ENCODE data around the gene NDEL1. TPM values are rescaled to one million over a fixed set of nuclear protein-coding genes. Genes with fewer than 3 reads are reported as not detected.

Gene NDEL1
- total RNA-seq, 1 experiment from 2014 or later, result 78.4 TPM

GRCh38 chr17:8397636-8398035 is 38.0 kb upstream of the NDEL1 start, which contains the start of gene RNF222:
RNF222 (minus strand) TSS chr17:8397827; CDS start chr17:8393461, 4,366 bp downstream.
- Histone ChIP-seq H4K20me1 (ENCODE audit: insufficient read depth) (no peaks in the 10 kb centered on the region), H3K27ac (no peak within 1 kb of the TSS), H3K9me3 (ENCODE audit: insufficient read depth, low read depth) (no peaks in the 10 kb centered on the region), H3F3A (ENCODE audit: insufficient read depth, low read depth) (peaks cover 11% of the 10 kb centered on the region; the same call in 1 of the 2 replicates), H3K4me2 (peak within 1 kb of the TSS; percentile 68), H3K4me1 (replicated peaks; ENCODE audit: insufficient read depth) (peaks cover 24% of the 10 kb centered on the region), H2AFZ (no peak within 1 kb of the TSS), H3K79me2 (ENCODE audit: low read depth) (no peaks in the 10 kb centered on the region), H3K36me3 (ENCODE audit: low read depth) (no peaks in the 10 kb centered on the region), H3K4me3 (peak within 1 kb of the TSS; percentile 46; the same call in 1 of the 2 replicates), H3K27me3 (ENCODE audit: insufficient read depth, low read depth) (no peaks in the 10 kb centered on the region), H3K9me2 (ENCODE audit: insufficient read depth) (no peaks in the 10 kb centered on the region)
- ChIA-PET CTCF (interaction anchor here (0.5 kb wide), 1 partner anchor 851 kb away, joined by 4 read pairs; no protein-coding TSS in a partner anchor), POLR2A (ENCODE audit: unreplicated experiment) (interaction anchor here (0.5 to 0.9 kb wide), 3 partner anchors 11 to 83 kb away, joined by 3 read pairs; partner anchors contain the start of gene NDEL1)
- BruUV-seq (replicated peaks), result no TSS peak
- intact Hi-C loops (cut with micrococcal nuclease; ENCODE audit: unreplicated experiment), result loop anchor here (1.0 kb wide), 1 partner anchor 12 kb away; no protein-coding TSS in a partner anchor
- peak; percentile 78 to 85 for DNase-seq
- TF ChIP-seq EZH2 (IDR thresholded peaks at IDR 0.05; ENCODE audit: low read depth) (no peak), CTCF (conservative IDR thresholded peaks at IDR 0.05) (no peak)

GRCh38 chr17:8398980-8399379 is 36.7 kb upstream of the NDEL1 start:
- Histone ChIP-seq H2AFZ (no peak overlapping the region), H3K9me3 (ENCODE audit: insufficient read depth, low read depth) (no peaks in the 10 kb centered on the region), H3K79me2 (ENCODE audit: low read depth) (no peaks in the 10 kb centered on the region), H3K4me1 (replicated peaks; ENCODE audit: insufficient read depth) (peaks cover 16% of the 10 kb centered on the region), H3K9me2 (ENCODE audit: insufficient read depth) (no peaks in the 10 kb centered on the region), H3K27ac (no peak overlapping the region), H3K4me2 (no peak overlapping the region), H3K4me3 (no peak overlapping the region), H3K36me3 (ENCODE audit: low read depth) (no peaks in the 10 kb centered on the region), H4K20me1 (ENCODE audit: insufficient read depth) (no peaks in the 10 kb centered on the region), H3K27me3 (ENCODE audit: insufficient read depth, low read depth) (no peaks in the 10 kb centered on the region), H3F3A (ENCODE audit: insufficient read depth, low read depth) (peaks cover 5% of the 10 kb centered on the region; the same call in 1 of the 2 replicates)
- ChIA-PET POLR2A (ENCODE audit: unreplicated experiment) (no interaction called here), CTCF (no interaction called here)
- intact Hi-C loops (cut with micrococcal nuclease; ENCODE audit: unreplicated experiment), result no loop called here
- no peak for DNase-seq
- no peak for TF ChIP-seq CTCF (conservative IDR thresholded peaks at IDR 0.05)
- no peak for TF ChIP-seq EZH2 (IDR thresholded peaks at IDR 0.05; ENCODE audit: low read depth)
- no TSS peak for BruUV-seq (replicated peaks)

GRCh38 chr17:8401107-8401506 is 34.6 kb upstream of the NDEL1 start:
- no peaks in the 10 kb centered on the region for H3K9me2 ChIP-seq (ENCODE audit: insufficient read depth)
- H3K4me1 ChIP-seq (replicated peaks; ENCODE audit: insufficient read depth), result peaks cover 12% of the 10 kb centered on the region; the same call in 1 of the 2 replicates
- BruUV-seq (replicated peaks), result no TSS peak
- no peak overlapping the region for H2AFZ ChIP-seq
- CTCF ChIA-PET, result no interaction called here
- DNase-seq, result no peak
- no peaks in the 10 kb centered on the region for H3K27me3 ChIP-seq (ENCODE audit: insufficient read depth, low read depth)
- POLR2A ChIA-PET (ENCODE audit: unreplicated experiment), result no interaction called here
- no peaks in the 10 kb centered on the region for H3K9me3 ChIP-seq (ENCODE audit: insufficient read depth, low read depth)
- H3K79me2 ChIP-seq (ENCODE audit: low read depth), result no peaks in the 10 kb centered on the region
- no peaks in the 10 kb centered on the region for H3F3A ChIP-seq (ENCODE audit: insufficient read depth, low read depth)
- H3K4me3 ChIP-seq, result no peak overlapping the region
- no peak for TF ChIP-seq EZH2 (IDR thresholded peaks at IDR 0.05; ENCODE audit: low read depth)
- H4K20me1 ChIP-seq (ENCODE audit: insufficient read depth), result no peaks in the 10 kb centered on the region
- intact Hi-C loops (cut with micrococcal nuclease; ENCODE audit: unreplicated experiment), result no loop called here
- no peaks in the 10 kb centered on the region for H3K36me3 ChIP-seq (ENCODE audit: low read depth)
- H3K27ac ChIP-seq, result no peak overlapping the region
- H3K4me2 ChIP-seq, result no peak overlapping the region
